ENCODE results near the gene PAQR7.

PAQR7 gene

GRCh38 chr1:25871704-25872494 is 3.6 kb downstream of the PAQR7 start:
- no peak for DNase-seq

- DNase-seq, result no peak
Observed at GRCh38 chr1:25871086-25871703, 4.3 kb downstream of the PAQR7 start.

GRCh38 chr1:25870614-25871013 is 4.9 kb downstream of the PAQR7 start:
- no peak for DNase-seq

GRCh38 chr1:25869909-25870606 is 5.5 kb downstream of the PAQR7 start:
- DNase-seq, result no peak

GRCh38 chr1:25867210-25867991 is 8.1 kb downstream of the PAQR7 start:
- no peak for DNase-seq

- DNase-seq, result no peak
Observed at GRCh38 chr1:25866288-25866687, 9.2 kb downstream of the PAQR7 start.

- DNase-seq, result no peak
Observed at GRCh38 chr1:25864434-25864833, 11.1 kb downstream of the PAQR7 start.

GRCh38 chr1:25863486-25864262 is 11.8 kb downstream of the PAQR7 start:
- DNase-seq, result no peak

- DNase-seq, result no peak
Observed at GRCh38 chr1:25862785-25863485, 12.6 kb downstream of the PAQR7 start.

GRCh38 chr1:25861316-25862286 is 13.9 kb downstream of the PAQR7 start:
- DNase-seq, result peak; percentile 86

GRCh38 chr1:25858906-25859789 is 16.4 kb downstream of the PAQR7 start, which contains the start of gene AUNIP:
Gene AUNIP, minus strand, starts transcription at chr1:25859457. Its CDS starts 100 bp downstream, at chr1:25859357.
- DNase-seq, result peak; percentile 93

- no peak for DNase-seq
Observed at GRCh38 chr1:25858494-25858893, 17.0 kb downstream of the PAQR7 start.

- DNase-seq, result no peak
Observed at GRCh38 chr1:25856856-25857255, 18.7 kb downstream of the PAQR7 start.

- no peak for DNase-seq
Observed at GRCh38 chr1:25854554-25854953, 21.0 kb downstream of the PAQR7 start.

GRCh38 chr1:25848531-25848930 is 27.0 kb downstream of the PAQR7 start:
- DNase-seq, result no peak

GRCh38 chr1:25847929-25848328 is 27.6 kb downstream of the PAQR7 start:
- DNase-seq, result no peak

GRCh38 chr1:25845664-25846063 is 29.8 kb downstream of the PAQR7 start:
- no peak for DNase-seq

GRCh38 chr1:25844536-25845337 is 30.8 kb downstream of the PAQR7 start:
- DNase-seq, result no peak
